Neural cell (in vitro differentiated cells): Measurements from ENCODE around the gene CLSTN1. TPM values are rescaled to one million over a fixed set of nuclear protein-coding genes. Genes with fewer than 3 reads are reported as not detected.

Experiments used
- H2AFZ ChIP-seq: fragments of 200-600, 300-800 bp; sonication (generic), shearing (Covaris generic); 2 replicates; pipeline ENCODE4 v1.6.0; 2014; ENCODE audit warnings: low read depth, mild to moderate bottlenecking, antibody characterized with exemption, low read length, moderate library complexity
- H3F3A ChIP-seq: fragments of 200-600 bp; shearing (Covaris generic); 2 replicates; pipeline ENCODE4 v1.6.1; 2016; ENCODE audit warnings: mild to moderate bottlenecking, moderate library complexity, mixed read lengths, antibody characterized with exemption, low read length; ENCODE audit not compliant: insufficient read depth, poor library complexity, severe bottlenecking
- H3K27ac ChIP-seq: fragments of 200-600, 300-800 bp; sonication (generic), shearing (Covaris generic); 2 replicates; pipeline ENCODE4 v1.5.1; 2014; ENCODE audit warnings: mild to moderate bottlenecking, low read length, moderate library complexity
- H3K27me3 ChIP-seq: fragments of 300-800, 200-600 bp; sonication (generic), shearing (Covaris generic); 2 replicates; pipeline ENCODE4 v1.6.0; 2014; ENCODE audit warnings: mild to moderate bottlenecking, low read depth, low read length, moderate library complexity; ENCODE audit not compliant: insufficient read depth
- H3K36me3 ChIP-seq: fragments of 300-800, 200-600 bp; sonication (generic), shearing (Covaris generic); 2 replicates; pipeline ENCODE4 v1.5.1; 2014; ENCODE audit warnings: mild to moderate bottlenecking, antibody characterized with exemption, low read length, moderate library complexity; ENCODE audit not compliant: insufficient read depth
- H3K4me2 ChIP-seq: fragments of 300-800, 200-600 bp; sonication (generic), shearing (Covaris generic); 2 replicates; pipeline ENCODE4 v1.6.0; 2014; ENCODE audit warnings: mild to moderate bottlenecking, low read length
- H3K4me3 ChIP-seq: fragments of 300-800, 200-600 bp; sonication (generic), shearing (Covaris generic); 2 replicates; pipeline ENCODE4 v1.5.1; 2014; ENCODE audit warnings: mild to moderate bottlenecking, low read length, moderate library complexity
- H3K79me2 ChIP-seq: fragments of 200-600 bp; shearing (Covaris generic); replicated peaks from 2 replicates; pipeline ENCODE4 v1.6.0; 2014; ENCODE audit warnings: mild to moderate bottlenecking, low read length, moderate library complexity; ENCODE audit not compliant: insufficient read depth
- H3K9ac ChIP-seq: fragments of 300-800, 200-600 bp; sonication (generic), shearing (Covaris generic); 2 replicates; pipeline ENCODE4 v1.6.1; 2016; ENCODE audit warnings: mild to moderate bottlenecking, low read length, mixed read lengths
- H3K9me2 ChIP-seq: fragments of 200-600 bp; shearing (Covaris generic); 2 replicates; pipeline ENCODE4 v1.6.1; 2016; ENCODE audit warnings: mild to moderate bottlenecking, low read length, mixed read lengths; ENCODE audit not compliant: insufficient read depth
- H3K9me3 ChIP-seq: fragments of 200-600, 300-800 bp; sonication (generic), shearing (Covaris generic); 2 replicates; pipeline ENCODE4 v1.6.1; 2016; ENCODE audit warnings: mild to moderate bottlenecking, mixed run types, low read length, moderate library complexity, mixed read lengths
- H4K20me1 ChIP-seq: fragments of 200-600 bp; shearing (Covaris generic); 2 replicates; pipeline ENCODE4 v1.6.1; 2016; ENCODE audit warnings: mild to moderate bottlenecking, mixed run types; ENCODE audit not compliant: insufficient read depth
- CTCF ChIP-seq: fragments of 450-650 bp; IDR thresholded peaks from 2 replicates; pipeline ENCODE4 v1.5.1; 2014; ENCODE audit warnings: antibody characterized with exemption, mild to moderate bottlenecking, moderate library complexity; ENCODE audit not compliant: poor library complexity, severe bottlenecking
- EP300 ChIP-seq: fragments of 450-650 bp; conservative IDR thresholded peaks from 2 replicates; pipeline ENCODE4 v1.6.1; 2014; ENCODE audit warnings: antibody characterized with exemption, mild to moderate bottlenecking, moderate library complexity; ENCODE audit not compliant: poor library complexity, severe bottlenecking
- EZH2 ChIP-seq: fragments of 200-600, 300-800 bp; shearing (Covaris generic), sonication (generic); IDR thresholded peaks from 2 replicates; pipeline ENCODE4 v1.6.1; 2014; ENCODE audit warnings: antibody characterized with exemption, low read length, borderline replicate concordance, mild to moderate bottlenecking; ENCODE audit not compliant: insufficient read depth, poor library complexity, severe bottlenecking
- MXI1 ChIP-seq: fragments of 450-650 bp; conservative IDR thresholded peaks from 2 replicates; pipeline ENCODE4 v1.6.1; 2014; ENCODE audit warnings: antibody characterized with exemption, mild to moderate bottlenecking; ENCODE audit not compliant: poor library complexity, severe bottlenecking
- POLR2AphosphoS5 ChIP-seq: IDR thresholded peaks from 2 replicates; pipeline ENCODE4 v1.6.1; 2012
- RAD21 ChIP-seq: fragments of 450-650 bp; conservative IDR thresholded peaks from 2 replicates; pipeline ENCODE4 v1.6.1; 2014; ENCODE audit warnings: antibody characterized with exemption, mild to moderate bottlenecking, moderate library complexity
- REST ChIP-seq: IDR thresholded peaks from 2 replicates; pipeline ENCODE4 v1.6.1; 2012; ENCODE audit warnings: borderline replicate concordance
- SMC3 ChIP-seq: fragments of 450-650 bp; conservative IDR thresholded peaks from 2 replicates; pipeline ENCODE4 v1.6.1; 2014; ENCODE audit warnings: antibody characterized with exemption, mild to moderate bottlenecking, moderate library complexity; ENCODE audit not compliant: poor library complexity
- TAF1 ChIP-seq: IDR thresholded peaks from 2 replicates; pipeline ENCODE4 v1.6.1; 2012; ENCODE audit warnings: low read depth
- polyA plus RNA-seq: library from polyadenylated mRNA; depleted of rRNA; stranded (reverse); fragments of >200 nt; gene quantifications from 2 replicates; pipeline ENCODE4 v1.2.3, GENCODE V29; 2014

Gene CLSTN1
- polyA plus RNA-seq, 1 donor from 2014 or later, result 77.2 TPM

- Histone ChIP-seq H2AFZ (no peak overlapping the region), H3K36me3 (no peaks in the 10 kb centered on the region), H3K27ac (no peak overlapping the region), H3K27me3 (no peaks in the 10 kb centered on the region), H3K9ac (no peak overlapping the region), H3K4me2 (no peak overlapping the region), H3K79me2 (peaks cover 22% of the 10 kb centered on the region), H3K9me3 (no peaks in the 10 kb centered on the region), H4K20me1 (no peaks in the 10 kb centered on the region), H3K9me2 (no peaks in the 10 kb centered on the region), H3F3A (no peaks in the 10 kb centered on the region), H3K4me3 (no peak overlapping the region)
- TF ChIP-seq EZH2 (no peak), CTCF (no peak), RAD21 (no peak), REST (no peak), TAF1 (no peak), POLR2AphosphoS5 (no peak), EP300 (no peak), MXI1 (no peak), SMC3 (no peak)
Observed at GRCh38 chr1:9782897-9783296, 40.9 kb downstream of the CLSTN1 start.

GRCh38 chr1:9782116-9782751, 41.5 kb downstream of the CLSTN1 start:
- Histone ChIP-seq H3K4me3 (no peak overlapping the region), H3K9ac (no peak overlapping the region), H4K20me1 (no peaks in the 10 kb centered on the region), H3K9me2 (no peaks in the 10 kb centered on the region), H3K27me3 (no peaks in the 10 kb centered on the region), H3K79me2 (peaks cover 17% of the 10 kb centered on the region), H3K36me3 (no peaks in the 10 kb centered on the region), H3K4me2 (no peak overlapping the region), H3K9me3 (no peaks in the 10 kb centered on the region), H3F3A (no peaks in the 10 kb centered on the region), H3K27ac (no peak overlapping the region), H2AFZ (no peak overlapping the region)
- TF ChIP-seq TAF1, result no peak
- TF ChIP-seq POLR2AphosphoS5, result no peak
- no peak for TF ChIP-seq RAD21
- TF ChIP-seq SMC3, result no peak
- no peak for TF ChIP-seq MXI1
- TF ChIP-seq CTCF, result no peak
- no peak for TF ChIP-seq EP300
- TF ChIP-seq REST, result no peak
